Ascending aorta (tissue), 2 donors: Measurements from ENCODE around the gene CIBAR2. TPM values are rescaled to one million over a fixed set of nuclear protein-coding genes. Genes with fewer than 3 reads are reported as not detected.

ENCODE experiments used
- DNase-seq, 2 donors: peaks; one replicate each; pipeline ENCODE4 v3.0.0-alpha.2; 2019; ENCODE audit warnings: low spot score in 2 of 2
- H3K27ac ChIP-seq, 2 donors: fragments of 200-600 bp; sonication (generic); one replicate each; pipeline ENCODE4 v1.5.1; 2016 to 2017; ENCODE audit warnings: mild to moderate bottlenecking in 1 of 2
- H3K27me3 ChIP-seq: fragments of 200-600 bp; sonication (generic); one replicate; pipeline ENCODE4 v1.5.1; 2017
- H3K36me3 ChIP-seq, 2 donors: fragments of 200-600 bp; sonication (generic); one replicate each; pipeline ENCODE4 v1.5.1; 2016
- H3K4me1 ChIP-seq, 2 donors: fragments of 200-600 bp; sonication (generic); one replicate each; pipeline ENCODE4 v1.5.1; 2016 to 2017; ENCODE audit warnings: mild to moderate bottlenecking in 1 of 2
- H3K4me3 ChIP-seq, 2 donors: fragments of 200-600 bp; sonication (generic); one replicate each; pipeline ENCODE4 v1.5.1; 2016 to 2017; ENCODE audit warnings: mild to moderate bottlenecking in 1 of 2
- H3K9me3 ChIP-seq, 2 donors: fragments of 200-600 bp; sonication (generic); one replicate each; pipeline ENCODE4 v1.5.1; 2016
- CTCF ChIP-seq, 3 experiments: fragments of 200-600 bp in 2 of 3; fragments of 450-650 bp in 1 of 3; sonication (generic) in 2 of 3; IDR thresholded peaks; one replicate each; pipeline ENCODE4 v1.5.1; 2016 to 2019; ENCODE audit warnings: antibody characterized with exemption in 3 of 3, mild to moderate bottlenecking in 1 of 3, moderate library complexity in 1 of 3
- intact Hi-C: fragments of 100-400 bp; cut with DNase I; formaldehyde crosslinking; loops from one replicate; pipeline ENCODE4 v1.15.1; 2023
- total RNA-seq: library from RNA; depleted of rRNA; stranded (reverse); fragments of >200 nt; gene quantifications from one replicate; pipeline ENCODE4 v1.1.0, GENCODE V29; 2016

The CIBAR2 gene
- total RNA-seq, 1 donor from 2014 or later, result not detected

GRCh38 chr16:85072076-85072860, 40.0 kb downstream of the CIBAR2 start:
- TF ChIP-seq CTCF (IDR thresholded peaks at IDR 0.05), result no peak
- H3K27ac ChIP-seq, result no peak overlapping the region
- peaks cover 17 to 57% of the 10 kb centered on the region in 2 donors for H3K36me3 ChIP-seq
- H3K4me1 ChIP-seq, result no peaks in the 10 kb centered on the region
- no peak overlapping the region for H3K4me3 ChIP-seq
- no peaks in the 10 kb centered on the region for H3K27me3 ChIP-seq
- no peaks in the 10 kb centered on the region for H3K9me3 ChIP-seq
- DNase-seq, result no peak
- intact Hi-C loops, result loop anchor here (10.0 kb wide), 1 partner anchor 317 kb away; no protein-coding TSS in a partner anchor

- intact Hi-C loops, result no loop called here
- H3K27ac ChIP-seq, result no peak overlapping the region
- TF ChIP-seq CTCF (IDR thresholded peaks at IDR 0.05), result no peak
- H3K4me3 ChIP-seq, result no peak overlapping the region
- no peaks in the 10 kb centered on the region for H3K4me1 ChIP-seq
- H3K27me3 ChIP-seq, result no peaks in the 10 kb centered on the region
- H3K36me3 ChIP-seq, result peaks cover 9 to 53% of the 10 kb centered on the region in 2 donors
- DNase-seq, result no peak
- no peaks in the 10 kb centered on the region for H3K9me3 ChIP-seq
These were observed 43.1 kb downstream of the CIBAR2 start for GRCh38 chr16:85069171-85069570.

- no peak for DNase-seq
- Histone ChIP-seq H3K4me1 (no peaks in the 10 kb centered on the region), H3K4me3 (no peak overlapping the region), H3K27ac (no peak overlapping the region), H3K36me3 (peaks cover 9 to 52% of the 10 kb centered on the region in 2 donors), H3K9me3 (no peaks in the 10 kb centered on the region), H3K27me3 (no peaks in the 10 kb centered on the region)
- intact Hi-C loops, result no loop called here
- TF ChIP-seq CTCF (IDR thresholded peaks at IDR 0.05), result no peak
These were observed 43.5 kb downstream of the CIBAR2 start for GRCh38 chr16:85068746-85069145.

GRCh38 chr16:85067426-85067825, 44.8 kb downstream of the CIBAR2 start:
- H3K27me3 ChIP-seq, result no peaks in the 10 kb centered on the region
- H3K9me3 ChIP-seq, result no peaks in the 10 kb centered on the region
- intact Hi-C loops, result no loop called here
- H3K27ac ChIP-seq, result no peak overlapping the region
- no peak for DNase-seq
- TF ChIP-seq CTCF (IDR thresholded peaks at IDR 0.05), result no peak
- H3K4me3 ChIP-seq, result no peak overlapping the region
- no peaks in the 10 kb centered on the region for H3K4me1 ChIP-seq
- H3K36me3 ChIP-seq, result peaks cover 3 to 39% of the 10 kb centered on the region in 2 donors

GRCh38 chr16:85067024-85067423, 45.2 kb downstream of the CIBAR2 start:
- no peak overlapping the region for H3K27ac ChIP-seq
- intact Hi-C loops, result no loop called here
- no peak overlapping the region for H3K4me3 ChIP-seq
- DNase-seq, result no peak
- H3K9me3 ChIP-seq, result no peaks in the 10 kb centered on the region
- no peaks in the 10 kb centered on the region for H3K27me3 ChIP-seq
- no peak for TF ChIP-seq CTCF (IDR thresholded peaks at IDR 0.05)
- no peaks in the 10 kb centered on the region for H3K4me1 ChIP-seq
- peaks cover 3 to 37% of the 10 kb centered on the region in 2 donors for H3K36me3 ChIP-seq
